SK-N-MC (cell line): ENCODE measurements around the gene FOXF1.

Experiments used
- EZH2 ChIP-seq: fragments of 200-600 bp; sonication (generic); IDR thresholded peaks from one replicate; pipeline ENCODE4 v1.6.1; 2017; ENCODE audit warnings: antibody characterized with exemption
- FOXP2 ChIP-seq: optimal IDR thresholded peaks from 2 replicates; pipeline ENCODE3; 2011; ENCODE audit warnings: mild to moderate bottlenecking, moderate library complexity; ENCODE audit not compliant: insufficient read depth; ENCODE audit errors: extremely low read length, control extremely low read depth
- POLR2AphosphoS5 ChIP-seq: IDR thresholded peaks from 2 replicates; pipeline ENCODE4 v1.6.1; 2012; ENCODE audit warnings: mild to moderate bottlenecking, low read depth, low read length, borderline replicate concordance

DNA sequence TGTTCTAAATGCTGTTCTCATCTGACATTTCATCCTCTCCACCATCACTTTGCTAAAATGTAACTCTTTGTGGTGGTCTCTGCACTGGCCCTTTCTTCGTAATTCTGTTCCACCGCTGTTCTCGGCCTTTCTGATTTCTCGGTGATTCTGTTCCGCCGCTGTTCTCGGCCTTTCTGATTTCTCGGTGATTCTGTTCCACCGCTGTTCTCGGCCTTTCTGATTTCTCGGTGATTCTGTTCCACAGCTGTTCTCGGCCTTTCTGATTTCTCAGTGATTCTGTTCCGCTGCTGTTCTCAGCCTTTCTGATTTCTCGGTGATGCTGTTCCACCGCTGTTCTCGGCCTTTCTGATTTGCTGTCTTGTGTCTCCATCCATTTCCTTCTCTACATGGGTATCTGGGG, 12.3 kb downstream of the FOXF1 start:
- TF ChIP-seq EZH2: no peak
- TF ChIP-seq POLR2AphosphoS5: no peak
- TF ChIP-seq FOXP2: no peak
